KOPT-K1 (cell line): ENCODE results near the gene EHMT1.

Experiments used
- H3K27ac ChIP-seq: fragments of 200-600 bp; sonication (generic); 2 replicates; pipeline ENCODE4 v1.5.1; 2016; ENCODE audit warnings: antibody characterized with exemption, mild to moderate bottlenecking, low read depth, low read length; ENCODE audit not compliant: poor library complexity, severe bottlenecking
- H3K36me3 ChIP-seq: fragments of 200-600 bp; sonication (generic); 2 replicates; pipeline ENCODE4 v1.5.1; 2017; ENCODE audit warnings: antibody characterized with exemption, mild to moderate bottlenecking, low read length, moderate library complexity; ENCODE audit not compliant: insufficient read depth
- H3K9me3 ChIP-seq: fragments of 200-600 bp; sonication (generic); 2 replicates; pipeline ENCODE4 v1.5.1; 2017; ENCODE audit warnings: antibody characterized with exemption, low read length, mild to moderate bottlenecking; ENCODE audit not compliant: insufficient read depth, poor library complexity, severe bottlenecking

EHMT1 gene

GRCh38 chr9:137618105-137619067, at the start of gene EHMT1:
TSS of gene EHMT1 (plus strand) at chr9:137619005. CDS start at chr9:137619029, 24 bp downstream.
- Histone ChIP-seq H3K9me3 (no peaks in the 10 kb centered on the region), H3K36me3 (peaks cover 40% of the 10 kb centered on the region), H3K27ac (peak within 1 kb of the TSS; percentile 87)

- Histone ChIP-seq H3K36me3 (peaks cover 41% of the 10 kb centered on the region), H3K9me3 (no peaks in the 10 kb centered on the region), H3K27ac (no peak overlapping the region)
Observed at GRCh38 chr9:137569609-137570203, 49.1 kb upstream of the EHMT1 start.

GRCh38 chr9:137570566-137570965, 48.2 kb upstream of the EHMT1 start:
- H3K36me3 ChIP-seq = peaks cover 47% of the 10 kb centered on the region
- H3K9me3 ChIP-seq = no peaks in the 10 kb centered on the region

GRCh38 chr9:137574192-137574591, 44.6 kb upstream of the EHMT1 start:
- Histone ChIP-seq H3K36me3 (peaks cover 57% of the 10 kb centered on the region), H3K27ac (no peak overlapping the region), H3K9me3 (no peaks in the 10 kb centered on the region)

More at GRCh38 chr9:137570566-137570965, 48.2 kb upstream of the EHMT1 start:
- H3K27ac ChIP-seq = no peak overlapping the region

- Histone ChIP-seq H3K9me3 (no peaks in the 10 kb centered on the region), H3K27ac (no peak overlapping the region), H3K36me3 (peaks cover 50% of the 10 kb centered on the region)
Observed at GRCh38 chr9:137575364-137575715, 43.5 kb upstream of the EHMT1 start.

GRCh38 chr9:137575716-137576411, 42.9 kb upstream of the EHMT1 start:
- Histone ChIP-seq H3K36me3 (peaks cover 46% of the 10 kb centered on the region), H3K27ac (no peak overlapping the region), H3K9me3 (no peaks in the 10 kb centered on the region)

DNA sequence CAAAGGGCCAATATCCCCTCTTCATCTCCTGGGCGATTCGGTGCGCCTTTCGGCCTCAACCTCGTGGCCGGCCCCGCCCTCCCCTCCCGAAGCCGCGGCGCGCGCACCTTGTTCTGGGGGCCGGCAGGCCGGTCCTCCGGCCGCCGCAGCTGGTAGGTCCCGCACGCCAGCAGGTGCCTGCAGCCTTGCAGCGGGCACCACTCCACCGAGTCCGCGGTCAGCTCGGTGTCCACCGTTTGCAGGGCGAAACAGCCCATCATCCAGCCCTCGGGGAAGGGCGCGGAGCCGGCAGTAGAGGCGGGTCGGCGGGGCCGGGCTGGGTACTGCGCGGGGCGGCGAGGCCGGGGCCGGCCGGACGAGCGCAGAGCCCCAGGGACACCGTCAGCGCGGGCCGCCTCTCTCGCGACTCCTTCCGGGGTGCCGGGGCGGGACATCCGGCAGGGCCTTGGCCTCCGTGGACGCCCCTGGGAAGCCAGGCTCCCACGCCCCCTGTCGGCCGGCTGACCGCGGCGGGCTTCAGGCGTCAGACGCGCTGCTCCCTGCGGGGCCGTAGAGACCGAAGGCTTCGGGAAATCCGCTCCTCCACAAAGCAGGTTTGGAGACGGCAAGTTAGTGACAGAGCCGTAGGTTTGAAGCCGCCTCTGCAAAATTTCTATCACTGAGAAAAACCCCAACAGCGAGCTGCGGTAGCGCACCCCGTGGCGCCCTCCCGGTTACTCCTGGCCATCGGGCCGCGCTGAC, 40.1 kb upstream of the EHMT1 start, which contains the start of gene DPH7:
Gene DPH7, minus strand, starts transcription at position 408 of the 741 bp plus-strand sequence. Its CDS starts 148 bp downstream, at position 260.
- peaks cover 58% of the 10 kb centered on the region for H3K36me3 ChIP-seq
- no peaks in the 10 kb centered on the region for H3K9me3 ChIP-seq
- H3K27ac ChIP-seq = peak within 1 kb of the TSS; percentile 84

DNA sequence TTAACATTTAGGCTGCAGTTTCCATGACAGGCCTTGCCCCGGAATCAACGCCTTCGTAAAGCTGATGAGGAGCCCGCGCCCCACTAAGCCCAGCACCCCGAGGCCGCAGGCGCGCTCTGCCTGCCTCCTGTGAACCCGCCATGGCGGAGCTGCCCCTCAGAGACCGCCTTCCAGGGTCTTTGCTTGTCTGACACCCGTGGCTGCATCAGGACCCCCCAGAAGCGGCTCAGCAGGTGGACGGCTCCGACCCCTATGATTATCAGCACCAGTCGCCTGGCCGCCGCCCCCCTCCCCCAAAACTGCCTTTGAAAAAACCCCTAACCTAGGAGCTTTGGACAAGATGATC, 39.6 kb upstream of the EHMT1 start:
- Histone ChIP-seq H3K36me3 (peaks cover 58% of the 10 kb centered on the region), H3K9me3 (no peaks in the 10 kb centered on the region), H3K27ac (peak overlapping the region; percentile 84)

DNA sequence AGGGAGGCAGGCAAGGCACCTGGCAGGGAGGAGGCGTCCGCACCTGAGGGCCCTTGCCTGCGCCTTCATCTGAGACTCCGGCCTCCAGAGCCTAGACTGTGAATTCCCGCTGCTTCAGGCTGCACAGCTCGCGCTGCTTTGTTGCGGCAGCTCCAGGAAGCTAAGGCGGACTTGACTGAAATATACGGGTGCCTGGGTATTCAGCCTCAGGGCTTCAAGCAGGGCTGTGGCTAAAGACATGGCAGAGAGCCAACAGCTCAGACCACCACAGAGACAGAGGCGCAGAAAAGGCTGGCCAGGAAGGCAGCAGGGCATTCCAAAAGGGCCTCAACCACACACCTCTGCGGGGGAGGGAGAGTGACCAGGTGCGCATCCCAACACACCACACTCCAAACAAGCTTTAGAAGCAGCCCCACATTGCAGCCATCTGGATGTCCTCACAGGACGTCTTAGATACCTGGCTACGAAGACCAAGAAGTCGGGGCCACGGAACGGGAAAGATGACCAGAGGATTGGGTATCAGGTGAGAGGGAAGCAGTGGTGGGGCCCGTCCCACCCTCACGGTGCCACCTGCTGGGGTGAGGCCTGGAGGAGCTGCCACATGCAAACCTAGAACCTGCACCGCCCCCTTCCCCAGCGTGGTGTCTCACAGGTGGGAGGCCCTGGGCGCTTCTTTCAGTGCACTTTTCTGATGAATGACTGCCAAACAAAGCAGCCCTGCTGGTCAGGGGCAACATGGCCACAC, 38.4 kb upstream of the EHMT1 start:
- no peak overlapping the region for H3K27ac ChIP-seq
- no peaks in the 10 kb centered on the region for H3K9me3 ChIP-seq
- H3K36me3 ChIP-seq = peaks cover 58% of the 10 kb centered on the region

DNA sequence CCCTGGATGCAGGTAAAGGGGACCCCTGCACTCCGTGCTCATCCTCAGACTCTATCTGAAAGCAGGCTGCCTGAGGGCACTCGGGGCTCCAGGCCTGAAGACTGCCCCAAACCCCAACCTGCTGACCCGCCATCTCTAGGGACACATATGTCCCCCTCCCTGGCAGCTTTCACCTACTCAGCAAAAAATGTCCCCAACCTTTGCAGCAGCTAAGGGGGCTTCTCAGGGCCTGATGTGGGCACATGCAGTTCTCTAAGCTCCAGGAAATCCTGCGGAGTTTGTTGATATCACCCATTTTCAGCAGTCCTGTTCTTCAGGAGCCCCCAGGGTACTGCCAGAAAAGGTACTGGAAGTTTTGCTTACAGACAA, 37.9 kb upstream of the EHMT1 start:
- H3K9me3 ChIP-seq = no peaks in the 10 kb centered on the region
- H3K27ac ChIP-seq = no peak overlapping the region
- peaks cover 58% of the 10 kb centered on the region for H3K36me3 ChIP-seq

DNA sequence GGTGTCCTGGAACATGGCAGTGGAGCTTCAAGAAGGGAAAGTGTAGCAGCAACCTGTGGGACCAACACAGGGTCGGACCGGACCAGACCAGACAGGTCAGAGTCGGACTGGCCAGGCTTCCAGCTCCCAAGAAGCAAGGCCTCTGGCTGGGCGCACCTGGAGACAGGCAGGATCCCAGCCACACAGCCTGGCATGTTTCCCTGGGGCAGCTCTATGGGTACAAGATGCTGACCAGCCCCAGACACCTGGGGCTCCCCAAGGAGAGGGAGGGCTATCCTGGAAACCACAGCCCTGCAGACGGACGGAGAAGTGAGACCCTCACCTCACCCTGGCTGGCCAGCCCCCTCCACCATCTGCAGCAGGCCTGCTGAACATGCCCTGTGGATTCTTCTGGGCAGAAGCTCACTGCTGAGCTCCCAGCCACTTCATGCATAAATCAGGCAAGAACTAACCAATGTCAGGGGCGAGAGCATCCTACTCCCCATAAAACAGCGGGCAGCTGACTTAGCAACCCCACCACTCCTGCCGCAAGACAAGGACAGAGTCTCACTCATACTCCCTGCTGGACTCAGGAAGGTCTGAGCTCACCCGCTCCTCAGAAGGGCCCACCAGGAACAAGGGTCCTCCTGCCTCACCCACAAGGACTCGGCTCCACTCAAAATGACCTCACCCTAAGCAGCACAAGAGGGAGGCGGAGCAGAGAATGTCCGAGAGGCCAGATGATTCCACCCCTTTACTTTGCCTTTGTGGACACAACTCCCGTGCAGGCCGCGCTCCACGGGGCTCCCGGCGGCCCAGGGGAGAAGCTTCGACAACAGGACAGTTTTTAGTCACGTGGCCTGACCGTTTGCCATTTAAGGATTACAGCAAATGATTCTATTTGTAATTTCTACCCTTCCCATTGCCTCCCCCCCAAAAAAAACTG, 37.2 kb upstream of the EHMT1 start:
- H3K27ac ChIP-seq = no peak overlapping the region
- H3K9me3 ChIP-seq = no peaks in the 10 kb centered on the region
- H3K36me3 ChIP-seq = peaks cover 58% of the 10 kb centered on the region

DNA sequence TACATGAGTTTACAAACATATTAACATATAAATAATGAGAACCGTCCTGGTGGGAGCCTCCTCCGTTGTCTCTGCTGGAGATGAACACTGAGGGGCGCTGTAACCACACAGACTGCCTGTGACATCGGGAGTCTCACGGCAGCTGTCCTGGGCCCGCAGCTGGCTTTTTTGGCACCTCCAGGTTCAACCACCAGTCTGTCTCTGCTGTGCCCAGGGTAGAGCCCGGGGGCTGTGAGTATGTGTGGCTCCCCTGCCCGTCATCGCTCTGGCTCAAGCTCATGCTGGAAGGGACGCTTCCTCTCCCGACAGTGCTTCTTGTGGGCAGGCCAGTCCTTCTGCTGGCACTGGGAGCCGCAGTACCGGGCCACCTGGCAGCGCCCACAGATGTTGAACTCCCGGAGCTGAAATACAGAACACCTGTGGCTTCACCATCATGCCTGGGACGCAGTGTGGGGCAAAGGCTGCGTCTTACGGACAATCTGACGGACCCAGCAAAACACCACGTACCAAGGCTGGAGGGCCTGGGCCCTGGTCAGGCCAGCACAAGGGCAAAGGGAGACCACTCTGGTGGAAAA, 36.4 kb upstream of the EHMT1 start:
- H3K27ac ChIP-seq = no peak overlapping the region
- peaks cover 66% of the 10 kb centered on the region for H3K36me3 ChIP-seq

GRCh38 chr9:137583347-137583746, 35.5 kb upstream of the EHMT1 start:
- Histone ChIP-seq H3K36me3 (peaks cover 76% of the 10 kb centered on the region), H3K27ac (no peak overlapping the region)

More for the DNA sequence above, 36.4 kb upstream of the EHMT1 start:
- H3K9me3 ChIP-seq = no peaks in the 10 kb centered on the region

More at GRCh38 chr9:137583347-137583746, 35.5 kb upstream of the EHMT1 start:
- H3K9me3 ChIP-seq = no peaks in the 10 kb centered on the region
